Measurements from ENCODE around the gene CCT7. TPM values are rescaled to one million over a fixed set of nuclear protein-coding genes. Genes with fewer than 3 reads are reported as not detected.

The CCT7 gene
- total and polyA plus RNA-seq, 10 of the 15 experiments (the other 5 are each of a cell fraction or from before 2014, with no cell fraction given): 206 to 598 (median 486) TPM

DNA sequence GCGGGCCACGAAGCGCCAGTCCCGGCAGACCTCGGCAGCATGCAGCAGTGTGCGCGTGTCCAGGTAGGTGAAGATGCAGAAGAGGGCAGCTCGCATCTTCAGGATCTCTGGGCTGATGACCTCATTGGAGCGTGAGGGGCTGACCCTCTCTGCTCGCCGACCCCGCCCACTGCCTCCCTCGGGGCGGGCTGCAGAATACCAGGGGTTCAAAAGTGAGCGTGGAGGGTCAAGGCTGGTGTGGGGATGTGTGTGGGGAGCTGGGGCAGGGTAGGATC, 30.2 kb downstream of the CCT7 start (continued):
- TF ChIP-seq, protein P1, sequence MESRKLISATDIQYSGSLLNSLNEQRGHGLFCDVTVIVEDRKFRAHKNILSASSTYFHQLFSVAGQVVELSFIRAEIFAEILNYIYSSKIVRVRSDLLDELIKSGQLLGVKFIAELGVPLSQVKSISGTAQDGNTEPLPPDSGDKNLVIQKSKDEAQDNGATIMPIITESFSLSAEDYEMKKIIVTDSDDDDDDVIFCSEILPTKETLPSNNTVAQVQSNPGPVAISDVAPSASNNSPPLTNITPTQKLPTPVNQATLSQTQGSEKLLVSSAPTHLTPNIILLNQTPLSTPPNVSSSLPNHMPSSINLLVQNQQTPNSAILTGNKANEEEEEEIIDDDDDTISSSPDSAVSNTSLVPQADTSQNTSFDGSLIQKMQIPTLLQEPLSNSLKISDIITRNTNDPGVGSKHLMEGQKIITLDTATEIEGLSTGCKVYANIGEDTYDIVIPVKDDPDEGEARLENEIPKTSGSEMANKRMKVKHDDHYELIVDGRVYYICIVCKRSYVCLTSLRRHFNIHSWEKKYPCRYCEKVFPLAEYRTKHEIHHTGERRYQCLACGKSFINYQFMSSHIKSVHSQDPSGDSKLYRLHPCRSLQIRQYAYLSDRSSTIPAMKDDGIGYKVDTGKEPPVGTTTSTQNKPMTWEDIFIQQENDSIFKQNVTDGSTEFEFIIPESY (IDR thresholded peaks at IDR 0.05): no peak

DNA sequence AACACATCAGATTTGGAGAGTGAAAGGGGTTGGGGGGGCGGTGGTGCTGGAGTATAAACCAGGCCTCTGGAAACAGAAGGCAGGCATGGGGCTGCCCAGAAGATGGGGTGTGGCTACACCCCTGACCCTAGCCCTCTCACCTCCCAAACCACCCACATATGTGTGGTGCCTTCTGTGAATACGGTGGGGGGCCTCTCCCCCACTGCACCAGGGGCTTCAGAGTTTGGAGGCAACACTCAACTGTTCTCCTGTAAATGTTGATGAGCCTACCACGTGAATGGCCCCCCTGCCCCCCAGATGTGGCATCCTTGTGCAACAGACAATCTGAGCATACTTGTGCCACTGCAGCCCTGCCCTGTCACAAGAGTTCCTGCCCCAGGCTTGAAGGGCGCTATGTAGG, 30.7 kb downstream of the CCT7 start:
- H2AFZ ChIP-seq (ENCODE audit: control insufficient read depth, low read depth, low read length): no peak overlapping the region
- no TSS peak for BruUV-seq (replicated peaks)
- no peaks in the 10 kb centered on the region; the same call in 1 of the 2 replicates for H4K20me1 ChIP-seq (ENCODE audit: control insufficient read depth, insufficient read depth)
- H3K4me1 ChIP-seq (ENCODE audit: control insufficient read depth, insufficient read depth, low read length): no peaks in the 10 kb centered on the region
- no peaks in the 10 kb centered on the region; the same call in 1 of the 2 replicates for H3K79me2 ChIP-seq (ENCODE audit: control insufficient read depth, insufficient read depth, low read length)
- CTCF ChIA-PET: no interaction called here
- WGBS (ENCODE audit: insufficient coverage, insufficient replicate concordance, low lambda C conversion rate, missing lambda C conversion rate): 95% methylated on average over 4 of the region's 4 CpGs
- peaks cover 11 to 14% of the 10 kb centered on the region in 2 experiments; a peak in 3 of 4 replicates for H3K36me3 ChIP-seq (ENCODE audit: control insufficient read depth in 2 of 2, insufficient read depth in 2 of 2, low read length in 1 of 2)
- H3K27me3 ChIP-seq (replicated peaks in 1 of 2; ENCODE audit: control insufficient read depth in 2 of 2, insufficient read depth in 2 of 2, low read length in 1 of 2): no peaks in the 10 kb centered on the region
- intact Hi-C loops (cut with micrococcal nuclease; ENCODE audit: unreplicated experiment): no loop called here
- no peak for FAIRE-seq
- H3K27ac ChIP-seq (ENCODE audit: control insufficient read depth, insufficient read depth): no peak overlapping the region
- H3K9me3 ChIP-seq (replicated peaks; ENCODE audit: control insufficient read depth, insufficient read depth, low read length): no peaks in the 10 kb centered on the region
- H3K4me2 ChIP-seq (ENCODE audit: control insufficient read depth, insufficient read depth): no peak overlapping the region
- no peak for ATAC-seq
- POLR2A ChIA-PET: no interaction called here
- SMC1A ChIA-PET (ENCODE audit: uncharacterized antibody, unreplicated experiment): no interaction called here
- in situ Hi-C loops (cut with MboI): no loop called here
- no peak for TF ChIP-seq EZH2 (IDR thresholded peaks at IDR 0.05; ENCODE audit: borderline replicate concordance, control insufficient read depth, low read depth, low read length)
- RAD21 ChIA-PET (ENCODE audit: unreplicated experiment): no interaction called here
- no peak for DNase-seq (ENCODE audit: low read depth, low spot score)
- H3K4me3 ChIP-seq: no peak overlapping the region
- no peak overlapping the region for H3K9ac ChIP-seq (ENCODE audit: control insufficient read depth, insufficient read depth, low read length)

DNA sequence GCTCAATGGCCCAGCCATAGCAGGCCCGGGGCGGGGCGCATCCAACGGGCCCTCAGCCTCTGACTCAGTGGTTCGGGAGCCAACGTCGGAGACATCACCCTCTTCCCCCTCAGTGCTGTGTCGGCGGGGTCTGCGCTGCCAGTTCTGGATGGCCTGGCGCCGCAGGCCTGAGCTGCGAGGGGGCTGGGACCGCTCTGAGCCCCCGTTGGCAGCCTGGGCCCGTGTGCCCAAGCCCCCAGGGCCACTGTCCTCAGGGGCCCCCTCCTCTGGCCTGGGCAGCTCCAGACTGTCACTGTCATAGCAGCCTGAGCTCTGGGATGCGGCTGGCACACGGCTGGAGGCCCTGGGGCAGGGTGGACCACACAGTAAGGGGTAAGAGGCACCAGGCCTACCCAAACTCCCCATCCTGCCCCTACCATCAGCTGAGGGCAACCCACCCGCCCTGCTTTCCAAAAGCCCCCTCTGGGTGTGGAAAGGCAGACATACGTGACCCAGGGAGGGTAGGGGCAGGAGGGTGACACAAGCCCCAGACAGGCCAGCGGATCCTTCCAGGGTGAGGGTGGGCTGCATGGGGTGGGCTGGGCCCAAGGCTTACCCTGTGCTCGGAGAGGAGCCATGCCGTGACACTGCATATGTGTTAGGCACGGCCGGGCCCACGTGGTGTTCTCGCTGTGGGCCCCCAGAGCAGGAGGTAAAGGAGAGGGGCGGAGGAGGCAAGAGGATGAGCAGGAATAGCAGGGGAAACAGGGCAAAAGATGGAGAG, 31.4 kb downstream of the CCT7 start:
- peaks cover 11 to 14% of the 10 kb centered on the region in 2 experiments; a peak in 3 of 4 replicates for H3K36me3 ChIP-seq (ENCODE audit: control insufficient read depth in 2 of 2, insufficient read depth in 2 of 2, low read length in 1 of 2)
- POLR2A ChIA-PET: no interaction called here
- H3K27me3 ChIP-seq (replicated peaks in 1 of 2; ENCODE audit: control insufficient read depth in 2 of 2, insufficient read depth in 2 of 2, low read length in 1 of 2): no peaks in the 10 kb centered on the region
- RAD21 ChIA-PET (ENCODE audit: unreplicated experiment): no interaction called here
- H3K4me1 ChIP-seq (ENCODE audit: control insufficient read depth, insufficient read depth, low read length): no peaks in the 10 kb centered on the region
- no peaks in the 10 kb centered on the region; the same call in 1 of the 2 replicates for H4K20me1 ChIP-seq (ENCODE audit: control insufficient read depth, insufficient read depth)
- no peak overlapping the region for H2AFZ ChIP-seq (ENCODE audit: control insufficient read depth, low read depth, low read length)
- H3K9me3 ChIP-seq (replicated peaks; ENCODE audit: control insufficient read depth, insufficient read depth, low read length): no peaks in the 10 kb centered on the region
- ATAC-seq: no peak
- intact Hi-C loops (cut with micrococcal nuclease; ENCODE audit: unreplicated experiment): no loop called here
- DNase-seq (ENCODE audit: low read depth, low spot score): no peak
- 98% methylated on average over 22 of the region's 28 CpGs for WGBS (ENCODE audit: insufficient coverage, insufficient replicate concordance, low lambda C conversion rate, missing lambda C conversion rate)
- no peak for FAIRE-seq
- no peak overlapping the region for H3K27ac ChIP-seq (ENCODE audit: control insufficient read depth, insufficient read depth)
- in situ Hi-C loops (cut with MboI): no loop called here
- no peak overlapping the region for H3K4me2 ChIP-seq (ENCODE audit: control insufficient read depth, insufficient read depth)
- SMC1A ChIA-PET (ENCODE audit: uncharacterized antibody, unreplicated experiment): no interaction called here
- no peaks in the 10 kb centered on the region; the same call in 1 of the 2 replicates for H3K79me2 ChIP-seq (ENCODE audit: control insufficient read depth, insufficient read depth, low read length)
- no TSS peak for BruUV-seq (replicated peaks)
- no peak overlapping the region for H3K9ac ChIP-seq (ENCODE audit: control insufficient read depth, insufficient read depth, low read length)
- H3K4me3 ChIP-seq: no peak overlapping the region
- CTCF ChIA-PET: no interaction called here
- no peak for TF ChIP-seq CHD4 (IDR thresholded peaks at IDR 0.05)
- TF ChIP-seq BRCA1 (IDR thresholded peaks at IDR 0.05; ENCODE audit: low read depth, low read length): no peak
- TF ChIP-seq, protein P2, sequence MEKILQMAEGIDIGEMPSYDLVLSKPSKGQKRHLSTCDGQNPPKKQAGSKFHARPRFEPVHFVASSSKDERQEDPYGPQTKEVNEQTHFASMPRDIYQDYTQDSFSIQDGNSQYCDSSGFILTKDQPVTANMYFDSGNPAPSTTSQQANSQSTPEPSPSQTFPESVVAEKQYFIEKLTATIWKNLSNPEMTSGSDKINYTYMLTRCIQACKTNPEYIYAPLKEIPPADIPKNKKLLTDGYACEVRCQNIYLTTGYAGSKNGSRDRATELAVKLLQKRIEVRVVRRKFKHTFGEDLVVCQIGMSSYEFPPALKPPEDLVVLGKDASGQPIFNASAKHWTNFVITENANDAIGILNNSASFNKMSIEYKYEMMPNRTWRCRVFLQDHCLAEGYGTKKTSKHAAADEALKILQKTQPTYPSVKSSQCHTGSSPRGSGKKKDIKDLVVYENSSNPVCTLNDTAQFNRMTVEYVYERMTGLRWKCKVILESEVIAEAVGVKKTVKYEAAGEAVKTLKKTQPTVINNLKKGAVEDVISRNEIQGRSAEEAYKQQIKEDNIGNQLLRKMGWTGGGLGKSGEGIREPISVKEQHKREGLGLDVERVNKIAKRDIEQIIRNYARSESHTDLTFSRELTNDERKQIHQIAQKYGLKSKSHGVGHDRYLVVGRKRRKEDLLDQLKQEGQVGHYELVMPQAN (conservative IDR thresholded peaks at IDR 0.05): no peak
- TF ChIP-seq ZNF274 (IDR thresholded peaks at IDR 0.05; ENCODE audit: insufficient read depth, insufficient read length): no peak
- TF ChIP-seq HDAC2 (IDR thresholded peaks at IDR 0.05): no peak
- TF ChIP-seq, protein P3, sequence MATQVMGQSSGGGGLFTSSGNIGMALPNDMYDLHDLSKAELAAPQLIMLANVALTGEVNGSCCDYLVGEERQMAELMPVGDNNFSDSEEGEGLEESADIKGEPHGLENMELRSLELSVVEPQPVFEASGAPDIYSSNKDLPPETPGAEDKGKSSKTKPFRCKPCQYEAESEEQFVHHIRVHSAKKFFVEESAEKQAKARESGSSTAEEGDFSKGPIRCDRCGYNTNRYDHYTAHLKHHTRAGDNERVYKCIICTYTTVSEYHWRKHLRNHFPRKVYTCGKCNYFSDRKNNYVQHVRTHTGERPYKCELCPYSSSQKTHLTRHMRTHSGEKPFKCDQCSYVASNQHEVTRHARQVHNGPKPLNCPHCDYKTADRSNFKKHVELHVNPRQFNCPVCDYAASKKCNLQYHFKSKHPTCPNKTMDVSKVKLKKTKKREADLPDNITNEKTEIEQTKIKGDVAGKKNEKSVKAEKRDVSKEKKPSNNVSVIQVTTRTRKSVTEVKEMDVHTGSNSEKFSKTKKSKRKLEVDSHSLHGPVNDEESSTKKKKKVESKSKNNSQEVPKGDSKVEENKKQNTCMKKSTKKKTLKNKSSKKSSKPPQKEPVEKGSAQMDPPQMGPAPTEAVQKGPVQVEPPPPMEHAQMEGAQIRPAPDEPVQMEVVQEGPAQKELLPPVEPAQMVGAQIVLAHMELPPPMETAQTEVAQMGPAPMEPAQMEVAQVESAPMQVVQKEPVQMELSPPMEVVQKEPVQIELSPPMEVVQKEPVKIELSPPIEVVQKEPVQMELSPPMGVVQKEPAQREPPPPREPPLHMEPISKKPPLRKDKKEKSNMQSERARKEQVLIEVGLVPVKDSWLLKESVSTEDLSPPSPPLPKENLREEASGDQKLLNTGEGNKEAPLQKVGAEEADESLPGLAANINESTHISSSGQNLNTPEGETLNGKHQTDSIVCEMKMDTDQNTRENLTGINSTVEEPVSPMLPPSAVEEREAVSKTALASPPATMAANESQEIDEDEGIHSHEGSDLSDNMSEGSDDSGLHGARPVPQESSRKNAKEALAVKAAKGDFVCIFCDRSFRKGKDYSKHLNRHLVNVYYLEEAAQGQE (IDR thresholded peaks at IDR 0.05; ENCODE audit: low read depth, low read length): no peak
